ENCODE data around the gene ZIC1. TPM values are rescaled to one million over a fixed set of nuclear protein-coding genes. Genes with fewer than 3 reads are reported as not detected.

Gene ZIC1
- total RNA-seq, 4 donors from 2014 or later, result 1.6 to 2.5 (median 1.7) TPM; not detected in 1

DNA sequence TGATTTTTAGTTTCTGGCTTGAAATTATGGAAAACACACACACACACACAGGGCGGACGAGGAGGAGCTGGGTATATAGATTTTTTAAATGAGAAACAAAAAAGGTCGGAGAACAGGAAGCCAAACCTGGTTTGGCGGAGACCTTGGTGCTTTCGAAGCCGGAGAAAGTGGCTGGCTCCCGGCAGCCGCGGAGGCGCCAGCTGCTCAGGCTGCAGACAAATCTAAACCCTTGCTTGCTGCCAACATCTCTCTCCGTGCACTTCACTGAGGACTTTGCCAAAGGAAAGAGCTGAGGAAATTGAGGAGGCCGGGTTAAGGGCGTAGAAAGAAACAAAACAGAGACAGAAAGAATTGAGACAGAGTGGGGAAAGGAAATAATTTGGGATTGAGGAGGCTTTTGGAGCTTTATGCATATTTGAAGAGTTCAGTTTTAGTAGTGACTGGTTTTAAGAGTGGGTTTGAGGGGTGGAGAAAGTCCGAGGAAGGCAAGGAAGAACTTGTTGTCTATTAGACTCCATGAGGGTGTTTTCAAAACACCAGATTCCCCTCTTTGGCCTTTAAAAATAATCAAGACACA, 2.2 kb downstream of the ZIC1 start:
- H3K4me1 ChIP-seq, result peaks cover 0 to 24% (median 3%) of the 10 kb centered on the region in 4 donors
- H3K4me3 ChIP-seq, result peak overlapping the region in 2 of 4 donors; percentile 34 to 35
- no peak overlapping the region for H3K27ac ChIP-seq
- H3K36me3 ChIP-seq, result no peaks in the 10 kb centered on the region
- H3K27me3 ChIP-seq, result peaks cover 3 to 71% of the 10 kb centered on the region in 2 donors
- no peaks in the 10 kb centered on the region for H3K9me3 ChIP-seq
- DNase-seq, result no peak
- no peak for TF ChIP-seq POLR2A (IDR thresholded peaks at IDR 0.05)
- TF ChIP-seq, protein P1, sequence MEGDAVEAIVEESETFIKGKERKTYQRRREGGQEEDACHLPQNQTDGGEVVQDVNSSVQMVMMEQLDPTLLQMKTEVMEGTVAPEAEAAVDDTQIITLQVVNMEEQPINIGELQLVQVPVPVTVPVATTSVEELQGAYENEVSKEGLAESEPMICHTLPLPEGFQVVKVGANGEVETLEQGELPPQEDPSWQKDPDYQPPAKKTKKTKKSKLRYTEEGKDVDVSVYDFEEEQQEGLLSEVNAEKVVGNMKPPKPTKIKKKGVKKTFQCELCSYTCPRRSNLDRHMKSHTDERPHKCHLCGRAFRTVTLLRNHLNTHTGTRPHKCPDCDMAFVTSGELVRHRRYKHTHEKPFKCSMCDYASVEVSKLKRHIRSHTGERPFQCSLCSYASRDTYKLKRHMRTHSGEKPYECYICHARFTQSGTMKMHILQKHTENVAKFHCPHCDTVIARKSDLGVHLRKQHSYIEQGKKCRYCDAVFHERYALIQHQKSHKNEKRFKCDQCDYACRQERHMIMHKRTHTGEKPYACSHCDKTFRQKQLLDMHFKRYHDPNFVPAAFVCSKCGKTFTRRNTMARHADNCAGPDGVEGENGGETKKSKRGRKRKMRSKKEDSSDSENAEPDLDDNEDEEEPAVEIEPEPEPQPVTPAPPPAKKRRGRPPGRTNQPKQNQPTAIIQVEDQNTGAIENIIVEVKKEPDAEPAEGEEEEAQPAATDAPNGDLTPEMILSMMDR (IDR thresholded peaks at IDR 0.05), result no peak

DNA sequence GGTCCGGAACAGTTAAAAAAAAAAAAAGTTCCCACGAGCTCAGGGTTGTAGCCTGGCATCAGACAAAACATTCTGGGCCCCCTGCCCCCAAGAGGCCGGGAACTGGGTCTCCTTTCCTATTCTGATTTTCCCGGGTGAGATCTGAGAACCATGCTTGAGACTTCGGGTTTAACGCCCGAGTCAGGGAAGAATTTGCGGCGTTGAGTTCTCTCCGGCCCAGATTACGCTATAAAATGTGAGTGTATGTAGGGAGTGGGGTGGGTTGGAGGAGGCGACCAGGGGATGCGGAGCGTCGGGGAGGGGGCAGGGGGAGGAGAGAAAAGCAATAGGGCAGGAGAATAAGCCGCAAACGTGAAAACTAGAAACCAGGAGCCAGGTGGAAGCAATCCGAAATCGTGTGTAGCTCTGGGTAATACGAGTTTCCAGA, 2.7 kb downstream of the ZIC1 start:
- peaks cover 3 to 67% of the 10 kb centered on the region in 2 donors for H3K27me3 ChIP-seq
- H3K4me3 ChIP-seq, result no peak overlapping the region
- no peak for DNase-seq
- no peak overlapping the region for H3K27ac ChIP-seq
- H3K4me1 ChIP-seq, result peaks cover 0 to 24% (median 3%) of the 10 kb centered on the region in 4 donors
- H3K9me3 ChIP-seq, result no peaks in the 10 kb centered on the region
- TF ChIP-seq POLR2A (IDR thresholded peaks at IDR 0.05), result no peak
- TF ChIP-seq, protein P1 (IDR thresholded peaks at IDR 0.05), result no peak
- H3K36me3 ChIP-seq, result no peaks in the 10 kb centered on the region

DNA sequence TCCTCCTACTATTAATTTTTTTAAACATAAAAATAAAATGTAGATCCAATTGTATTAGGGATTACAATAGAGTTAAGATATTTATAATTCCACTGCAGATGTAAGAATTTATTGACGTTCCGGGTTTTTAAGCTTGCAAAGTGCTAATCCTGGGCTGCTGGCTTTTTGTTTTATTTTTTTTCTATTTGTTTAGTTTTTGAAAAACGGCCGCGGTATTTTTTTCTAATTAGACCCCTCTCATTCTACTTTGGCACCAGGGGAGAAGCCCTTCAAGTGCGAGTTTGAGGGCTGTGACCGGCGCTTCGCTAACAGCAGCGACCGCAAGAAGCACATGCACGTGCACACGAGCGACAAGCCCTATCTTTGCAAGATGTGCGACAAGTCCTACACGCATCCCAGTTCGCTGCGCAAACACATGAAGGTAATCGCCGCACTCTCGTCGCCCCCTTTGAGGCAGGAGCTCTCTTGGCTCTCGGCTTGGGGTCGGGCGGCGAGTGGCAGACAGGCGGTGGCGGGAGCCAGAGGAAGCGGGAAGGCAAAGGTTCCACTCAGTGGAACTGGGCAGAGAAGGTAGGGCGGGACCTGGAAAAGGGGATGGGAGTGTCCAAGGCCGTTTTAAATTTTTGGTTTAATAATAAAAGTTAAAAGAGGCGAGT, 3.2 kb downstream of the ZIC1 start:
- H3K36me3 ChIP-seq, result no peaks in the 10 kb centered on the region
- peaks cover 3 to 61% of the 10 kb centered on the region in 2 donors for H3K27me3 ChIP-seq
- H3K27ac ChIP-seq, result no peak overlapping the region
- DNase-seq, result no peak
- H3K9me3 ChIP-seq, result no peaks in the 10 kb centered on the region
- no peak for TF ChIP-seq POLR2A (IDR thresholded peaks at IDR 0.05)
- TF ChIP-seq, protein P1 (IDR thresholded peaks at IDR 0.05), result no peak
- H3K4me1 ChIP-seq, result peaks cover 0 to 24% (median 3%) of the 10 kb centered on the region in 4 donors
- H3K4me3 ChIP-seq, result no peak overlapping the region

DNA sequence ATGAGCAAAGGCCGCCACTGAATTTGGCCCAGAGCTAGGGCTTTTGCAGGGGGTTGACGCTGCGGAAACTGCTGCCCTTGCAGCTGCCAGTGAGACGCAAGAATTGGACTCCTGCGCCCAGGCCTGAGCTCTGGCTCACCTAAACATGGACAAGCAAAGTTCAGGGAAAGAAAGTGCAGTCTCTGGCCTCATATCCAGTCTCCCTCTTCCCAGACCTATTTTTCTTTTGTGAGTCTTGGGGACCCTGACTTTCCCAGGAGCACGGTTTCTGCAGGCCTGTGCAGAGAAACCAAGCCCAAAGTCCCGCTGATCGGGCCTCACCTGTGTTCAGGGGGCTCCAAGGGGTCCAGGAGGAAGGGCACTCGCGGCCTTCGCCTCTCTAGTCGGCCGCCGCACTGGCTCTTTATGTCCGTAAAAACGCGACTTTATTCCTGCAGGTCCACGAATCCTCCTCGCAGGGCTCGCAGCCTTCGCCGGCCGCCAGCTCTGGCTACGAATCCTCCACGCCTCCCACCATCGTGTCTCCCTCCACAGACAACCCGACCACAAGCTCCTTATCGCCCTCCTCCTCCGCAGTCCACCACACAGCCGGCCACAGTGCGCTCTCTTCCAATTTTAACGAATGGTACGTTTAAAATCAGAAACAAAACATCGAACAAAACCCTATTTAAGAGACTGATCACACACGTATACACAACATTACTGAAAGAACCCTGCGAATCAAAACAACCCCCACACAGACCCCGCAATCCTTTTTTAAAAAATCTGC, 3.9 kb downstream of the ZIC1 start:
- peak overlapping the region in 1 of 4 donors; percentile 25 for H3K4me3 ChIP-seq
- no peaks in the 10 kb centered on the region for H3K36me3 ChIP-seq
- H3K27ac ChIP-seq, result no peak overlapping the region
- TF ChIP-seq POLR2A (IDR thresholded peaks at IDR 0.05), result no peak
- TF ChIP-seq, protein P1 (IDR thresholded peaks at IDR 0.05), result no peak
- H3K9me3 ChIP-seq, result no peaks in the 10 kb centered on the region
- peaks cover 3 to 55% of the 10 kb centered on the region in 2 donors for H3K27me3 ChIP-seq
- DNase-seq, result no peak
- peaks cover 0 to 24% (median 3%) of the 10 kb centered on the region in 4 donors for H3K4me1 ChIP-seq

DNA sequence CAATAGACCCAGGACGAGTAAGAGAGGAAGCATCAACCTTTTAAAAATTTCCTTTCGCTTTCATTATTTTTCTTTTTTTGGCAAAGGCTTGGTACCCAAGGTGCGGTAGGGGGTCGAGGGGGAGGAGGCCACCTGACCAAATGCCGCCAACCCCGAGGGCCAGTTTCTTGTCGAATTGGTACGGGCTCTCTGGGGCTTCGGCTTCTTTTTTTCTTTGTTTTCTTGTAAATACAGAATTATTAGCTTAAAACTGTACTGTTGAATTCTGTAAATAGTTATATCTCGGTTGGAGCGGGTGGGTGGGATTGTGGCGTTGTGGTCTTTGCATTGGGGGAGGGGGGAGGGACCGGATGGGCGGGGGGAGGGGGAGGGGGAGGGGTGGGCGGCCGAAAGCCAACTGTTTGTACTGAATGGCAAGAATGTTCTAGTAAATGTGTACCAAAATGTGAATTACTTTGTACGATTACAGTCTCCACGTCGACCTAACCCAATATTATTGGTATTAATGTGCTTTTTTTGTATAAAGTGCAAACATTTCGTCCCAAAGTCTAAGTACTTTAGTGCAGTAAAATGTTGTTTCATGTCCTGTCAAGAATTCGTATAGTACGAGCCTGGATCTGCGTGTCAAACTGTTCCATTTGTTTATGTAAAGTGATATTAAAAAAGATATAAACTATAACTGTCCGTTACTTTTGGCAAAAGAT, 4.7 kb downstream of the ZIC1 start:
- Histone ChIP-seq H3K27ac (no peak overlapping the region), H3K9me3 (no peaks in the 10 kb centered on the region), H3K27me3 (peaks cover 3 to 49% of the 10 kb centered on the region in 2 donors), H3K36me3 (no peaks in the 10 kb centered on the region), H3K4me3 (peak overlapping the region in 1 of 4 donors; percentile 25), H3K4me1 (peaks cover 0 to 25% (median 3%) of the 10 kb centered on the region in 4 donors)
- DNase-seq, result no peak
- TF ChIP-seq, protein P1 (IDR thresholded peaks at IDR 0.05), result no peak
- no peak for TF ChIP-seq POLR2A (IDR thresholded peaks at IDR 0.05)
